ENCODE results near the gene HSD17B10.
"Not testable (repeated sequence)": the region's sequence is repeated elsewhere in the genome, so short reads cannot be mapped to it uniquely, and the experiment has no call there.

HSD17B10 gene

DNA sequence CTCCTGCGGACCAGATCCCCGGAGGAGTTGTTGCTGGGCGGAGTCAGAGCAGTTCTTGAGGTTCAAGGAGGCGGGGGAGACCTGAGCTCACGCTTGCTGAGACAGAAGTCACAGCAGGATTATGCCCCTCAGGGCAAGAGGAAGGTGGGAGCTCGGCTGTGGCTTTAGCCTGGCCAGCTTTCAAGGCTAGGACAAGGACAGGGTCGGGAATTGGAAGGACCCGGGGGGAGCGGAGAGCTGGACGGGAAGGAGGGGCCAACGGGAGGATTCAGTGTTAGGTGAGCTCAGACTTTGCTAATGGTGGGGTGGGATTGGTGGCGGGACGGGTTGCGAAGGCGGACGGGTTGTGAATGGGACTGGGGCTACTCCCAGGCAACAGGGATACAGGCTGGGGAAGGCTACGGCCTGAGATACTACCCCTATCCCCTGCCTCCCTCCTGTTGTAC lies 11.3 kb downstream of the HSD17B10 start, which contains the start of gene RIBC1:
TSS of gene RIBC1 (plus strand) at position 13 of the 446 bp plus-strand sequence. CDS start 3,404 bp downstream, outside the sequence.
- TF ChIP-seq, protein P1, sequence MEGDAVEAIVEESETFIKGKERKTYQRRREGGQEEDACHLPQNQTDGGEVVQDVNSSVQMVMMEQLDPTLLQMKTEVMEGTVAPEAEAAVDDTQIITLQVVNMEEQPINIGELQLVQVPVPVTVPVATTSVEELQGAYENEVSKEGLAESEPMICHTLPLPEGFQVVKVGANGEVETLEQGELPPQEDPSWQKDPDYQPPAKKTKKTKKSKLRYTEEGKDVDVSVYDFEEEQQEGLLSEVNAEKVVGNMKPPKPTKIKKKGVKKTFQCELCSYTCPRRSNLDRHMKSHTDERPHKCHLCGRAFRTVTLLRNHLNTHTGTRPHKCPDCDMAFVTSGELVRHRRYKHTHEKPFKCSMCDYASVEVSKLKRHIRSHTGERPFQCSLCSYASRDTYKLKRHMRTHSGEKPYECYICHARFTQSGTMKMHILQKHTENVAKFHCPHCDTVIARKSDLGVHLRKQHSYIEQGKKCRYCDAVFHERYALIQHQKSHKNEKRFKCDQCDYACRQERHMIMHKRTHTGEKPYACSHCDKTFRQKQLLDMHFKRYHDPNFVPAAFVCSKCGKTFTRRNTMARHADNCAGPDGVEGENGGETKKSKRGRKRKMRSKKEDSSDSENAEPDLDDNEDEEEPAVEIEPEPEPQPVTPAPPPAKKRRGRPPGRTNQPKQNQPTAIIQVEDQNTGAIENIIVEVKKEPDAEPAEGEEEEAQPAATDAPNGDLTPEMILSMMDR (IDR thresholded peaks at IDR 0.05; ENCODE audit: control insufficient read depth, insufficient read depth, low read depth, low read length, missing control alignments) = no peak
- DNase-seq (ENCODE audit: low read depth) = no peak
- peak within 1 kb of the TSS; percentile 70 for H3K4me3 ChIP-seq (ENCODE audit: control insufficient read depth, low read depth, low read length)

DNA sequence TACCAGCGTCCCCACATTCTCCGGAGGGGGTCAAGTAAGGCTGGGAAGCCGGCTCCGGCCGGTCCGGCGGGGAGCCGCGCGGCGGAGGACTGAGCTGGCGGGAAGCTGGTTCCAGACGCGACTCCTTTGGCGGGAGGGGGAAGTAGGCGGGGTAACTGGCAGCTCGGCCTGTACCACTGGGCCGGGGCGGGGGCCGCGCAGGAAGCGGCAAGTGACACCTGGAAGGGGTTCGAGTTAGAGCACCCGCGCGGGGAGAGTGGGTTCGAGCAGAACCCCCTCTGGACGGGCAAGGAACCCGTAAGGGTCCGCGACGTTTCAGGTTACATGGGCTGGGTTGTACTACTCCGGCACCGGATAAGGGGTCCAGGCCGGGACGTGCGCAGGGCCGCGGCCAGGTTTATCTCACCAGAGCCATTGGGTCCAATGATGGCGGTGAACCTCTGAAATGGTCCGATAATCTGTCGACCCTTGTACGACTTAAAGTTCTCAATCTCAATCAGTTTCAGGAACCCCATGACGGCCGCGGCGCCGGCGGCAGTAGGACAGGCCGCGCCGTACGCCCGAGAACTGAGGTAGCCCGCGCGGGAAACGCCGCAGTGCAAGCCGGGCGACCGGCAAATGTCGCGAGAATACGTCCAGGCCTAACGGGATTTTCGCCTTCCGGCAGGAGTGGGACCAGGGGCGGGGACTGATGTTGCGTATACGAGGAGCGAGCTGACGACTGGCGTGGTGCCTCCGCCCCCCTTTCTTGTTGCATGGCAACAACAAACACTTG lies 11.9 kb downstream of the HSD17B10 start, which contains the start of gene SMC1A:
TSS of gene SMC1A (minus strand) at position 569 of the 775 bp plus-strand sequence. CDS start at position 515, 54 bp downstream.
- DNase-seq (ENCODE audit: low read depth) = peak; percentile 92
- TF ChIP-seq, protein P1 (IDR thresholded peaks at IDR 0.05; ENCODE audit: control insufficient read depth, insufficient read depth, low read depth, low read length, missing control alignments) = no peak

DNA sequence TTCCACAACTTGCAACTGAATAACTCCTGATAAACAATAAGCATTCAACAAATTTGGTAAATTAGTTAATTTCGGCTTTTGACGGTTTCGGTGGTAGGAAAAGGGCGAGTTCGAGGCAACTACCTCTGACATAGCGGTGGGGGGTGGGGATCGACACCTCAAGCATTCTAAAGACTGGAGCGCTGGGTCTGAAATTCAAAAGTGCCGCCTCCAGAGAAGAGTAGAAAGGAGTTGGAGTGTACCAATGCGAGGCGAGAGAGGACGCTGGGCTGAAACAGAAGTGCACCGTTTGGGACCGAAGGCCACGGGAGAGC lies 12.4 kb downstream of the HSD17B10 start:
- no peak for DNase-seq (ENCODE audit: low read depth)
- peak overlapping the region; percentile 70 for H3K4me3 ChIP-seq (ENCODE audit: control insufficient read depth, low read depth, low read length)
- TF ChIP-seq, protein P1 (IDR thresholded peaks at IDR 0.05; ENCODE audit: control insufficient read depth, insufficient read depth, low read depth, low read length, missing control alignments) = no peak

More for the DNA sequence above, 11.9 kb downstream of the HSD17B10 start, which contains the start of gene SMC1A:
- H3K4me3 ChIP-seq (ENCODE audit: control insufficient read depth, low read depth, low read length) = peak within 1 kb of the TSS; percentile 70

DNA sequence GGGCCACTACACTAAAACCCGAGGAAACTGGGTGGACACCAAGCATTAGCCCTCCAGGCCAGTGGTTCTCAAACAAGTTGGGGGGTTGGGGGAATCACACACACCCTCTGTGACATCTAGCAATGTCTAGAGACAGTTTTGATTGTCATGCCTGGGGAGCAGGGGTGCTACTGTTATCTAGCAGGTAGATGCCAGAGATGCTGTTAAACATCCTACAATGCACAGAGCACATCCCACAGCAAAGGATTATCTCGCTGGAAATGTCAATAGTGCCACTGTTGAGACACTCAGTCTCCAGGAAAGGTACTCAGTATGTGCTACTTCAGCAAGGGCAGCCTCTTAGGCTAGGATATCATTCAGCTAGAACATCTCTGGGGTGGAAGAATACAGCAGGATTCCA lies 13.0 kb downstream of the HSD17B10 start:
- H3K4me3 ChIP-seq (ENCODE audit: control insufficient read depth, low read depth, low read length) = peak overlapping the region; percentile 70
- TF ChIP-seq, protein P1 (IDR thresholded peaks at IDR 0.05; ENCODE audit: control insufficient read depth, insufficient read depth, low read depth, low read length, missing control alignments) = no peak
- DNase-seq (ENCODE audit: low read depth) = no peak

DNA sequence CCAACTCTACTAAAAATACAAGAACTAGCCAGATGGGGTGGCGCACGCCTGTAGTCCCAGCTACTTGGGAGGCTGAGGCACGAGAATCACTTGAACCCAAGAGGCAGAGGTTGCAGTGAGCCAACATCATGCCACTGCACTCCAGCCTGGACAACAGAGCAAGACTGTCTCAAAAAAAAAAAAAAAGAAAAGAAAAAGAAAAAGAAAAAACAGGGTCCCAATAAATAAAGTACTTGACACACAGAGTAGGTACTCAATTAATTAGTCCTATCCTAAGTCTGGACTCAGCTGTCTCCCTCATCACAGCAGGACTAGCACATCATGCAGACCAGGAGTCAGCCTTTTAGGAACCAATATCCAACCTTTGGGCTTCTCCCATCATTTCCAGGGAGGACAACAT lies 13.8 kb downstream of the HSD17B10 start:
- not testable (repeated sequence) for DNase-seq (ENCODE audit: low read depth); H3K4me3 ChIP-seq (ENCODE audit: control insufficient read depth, low read depth, low read length)

DNA sequence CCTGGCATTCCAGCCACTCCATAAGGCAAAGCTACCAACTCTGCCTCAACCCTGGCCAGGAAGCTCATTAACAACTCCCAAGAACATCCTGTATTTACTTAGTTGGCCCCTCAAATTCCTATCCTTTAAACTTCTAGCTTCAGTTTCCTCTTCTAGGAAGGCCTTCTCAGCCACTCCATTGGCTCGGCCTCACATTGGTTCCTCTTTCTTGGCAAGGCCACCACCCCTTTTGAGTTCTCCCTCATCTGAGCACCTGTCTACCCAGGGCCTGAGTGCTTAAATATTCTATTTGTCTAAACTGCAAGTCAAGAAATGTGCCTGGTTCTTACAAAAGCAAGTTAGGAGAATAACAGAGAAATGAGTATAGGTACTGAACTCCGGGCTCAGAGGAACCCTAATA lies 21.7 kb downstream of the HSD17B10 start:
- H3K4me3 ChIP-seq (ENCODE audit: control insufficient read depth, low read depth, low read length) = no peak overlapping the region
- TF ChIP-seq, protein P1 (IDR thresholded peaks at IDR 0.05; ENCODE audit: control insufficient read depth, insufficient read depth, low read depth, low read length, missing control alignments) = no peak
- DNase-seq (ENCODE audit: low read depth) = no peak

DNA sequence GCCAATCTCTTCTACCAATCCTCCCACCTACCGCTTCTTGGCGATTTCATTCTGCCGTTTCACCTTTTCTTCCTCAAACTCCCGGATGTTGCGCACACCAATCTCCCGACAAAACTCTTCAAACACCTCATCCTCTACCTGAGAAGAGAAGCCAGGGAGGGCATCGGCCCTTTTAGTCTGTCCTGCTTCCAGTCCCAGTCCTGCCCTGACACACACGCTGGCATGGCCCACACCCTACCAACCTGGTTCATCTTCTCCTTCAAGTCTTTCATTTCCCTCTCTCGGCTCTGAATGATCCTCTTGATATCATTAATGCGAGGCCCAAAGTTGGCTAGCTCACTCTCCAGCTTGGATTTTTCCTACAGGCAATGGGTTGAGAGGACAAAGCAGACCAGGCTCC lies 30.6 kb downstream of the HSD17B10 start:
- no peak overlapping the region for H3K4me3 ChIP-seq (ENCODE audit: control insufficient read depth, low read depth, low read length)
- TF ChIP-seq, protein P1 (IDR thresholded peaks at IDR 0.05; ENCODE audit: control insufficient read depth, insufficient read depth, low read depth, low read length, missing control alignments) = no peak
- no peak for DNase-seq (ENCODE audit: low read depth)
